WI38 (cell line): ENCODE results near the gene THUMPD3.

Experiments used
- H3K4me3 ChIP-seq: 2 replicates; pipeline ENCODE4 v1.5.1; 2011; ENCODE audit warnings: low read depth, mild to moderate bottlenecking, control low read depth, low read length
- TF ChIP-seq, protein P1 (sequence below): IDR thresholded peaks from 2 replicates; pipeline ENCODE4 v1.5.1; 2012; ENCODE audit warnings: low read depth, mild to moderate bottlenecking, control low read depth, low read length

Gene THUMPD3

GRCh38 chr3:9385187-9386077 lies 22.6 kb downstream of the THUMPD3 start:
- no peak overlapping the region for H3K4me3 ChIP-seq
- TF ChIP-seq, protein P1, sequence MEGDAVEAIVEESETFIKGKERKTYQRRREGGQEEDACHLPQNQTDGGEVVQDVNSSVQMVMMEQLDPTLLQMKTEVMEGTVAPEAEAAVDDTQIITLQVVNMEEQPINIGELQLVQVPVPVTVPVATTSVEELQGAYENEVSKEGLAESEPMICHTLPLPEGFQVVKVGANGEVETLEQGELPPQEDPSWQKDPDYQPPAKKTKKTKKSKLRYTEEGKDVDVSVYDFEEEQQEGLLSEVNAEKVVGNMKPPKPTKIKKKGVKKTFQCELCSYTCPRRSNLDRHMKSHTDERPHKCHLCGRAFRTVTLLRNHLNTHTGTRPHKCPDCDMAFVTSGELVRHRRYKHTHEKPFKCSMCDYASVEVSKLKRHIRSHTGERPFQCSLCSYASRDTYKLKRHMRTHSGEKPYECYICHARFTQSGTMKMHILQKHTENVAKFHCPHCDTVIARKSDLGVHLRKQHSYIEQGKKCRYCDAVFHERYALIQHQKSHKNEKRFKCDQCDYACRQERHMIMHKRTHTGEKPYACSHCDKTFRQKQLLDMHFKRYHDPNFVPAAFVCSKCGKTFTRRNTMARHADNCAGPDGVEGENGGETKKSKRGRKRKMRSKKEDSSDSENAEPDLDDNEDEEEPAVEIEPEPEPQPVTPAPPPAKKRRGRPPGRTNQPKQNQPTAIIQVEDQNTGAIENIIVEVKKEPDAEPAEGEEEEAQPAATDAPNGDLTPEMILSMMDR, result no peak

DNA sequence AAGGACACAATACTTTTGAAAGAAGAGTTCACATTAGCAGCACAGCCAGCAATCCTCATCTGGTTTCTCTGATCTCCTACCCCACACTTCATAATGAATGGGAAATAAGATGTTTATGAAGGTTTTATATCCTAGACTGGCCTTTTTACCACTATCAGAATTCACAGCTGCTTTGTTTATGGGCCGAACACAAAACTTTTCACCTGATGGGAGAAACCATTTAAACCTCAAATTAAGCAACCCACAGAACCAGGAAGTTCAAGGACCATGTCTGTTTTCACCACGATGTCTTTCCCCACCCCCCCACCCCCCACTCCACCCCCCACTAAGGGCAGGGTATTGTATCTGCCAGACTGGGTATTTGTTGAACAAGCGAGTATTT lies 23.2 kb downstream of the THUMPD3 start:
- TF ChIP-seq, protein P1, result no peak
- no peak overlapping the region for H3K4me3 ChIP-seq

DNA sequence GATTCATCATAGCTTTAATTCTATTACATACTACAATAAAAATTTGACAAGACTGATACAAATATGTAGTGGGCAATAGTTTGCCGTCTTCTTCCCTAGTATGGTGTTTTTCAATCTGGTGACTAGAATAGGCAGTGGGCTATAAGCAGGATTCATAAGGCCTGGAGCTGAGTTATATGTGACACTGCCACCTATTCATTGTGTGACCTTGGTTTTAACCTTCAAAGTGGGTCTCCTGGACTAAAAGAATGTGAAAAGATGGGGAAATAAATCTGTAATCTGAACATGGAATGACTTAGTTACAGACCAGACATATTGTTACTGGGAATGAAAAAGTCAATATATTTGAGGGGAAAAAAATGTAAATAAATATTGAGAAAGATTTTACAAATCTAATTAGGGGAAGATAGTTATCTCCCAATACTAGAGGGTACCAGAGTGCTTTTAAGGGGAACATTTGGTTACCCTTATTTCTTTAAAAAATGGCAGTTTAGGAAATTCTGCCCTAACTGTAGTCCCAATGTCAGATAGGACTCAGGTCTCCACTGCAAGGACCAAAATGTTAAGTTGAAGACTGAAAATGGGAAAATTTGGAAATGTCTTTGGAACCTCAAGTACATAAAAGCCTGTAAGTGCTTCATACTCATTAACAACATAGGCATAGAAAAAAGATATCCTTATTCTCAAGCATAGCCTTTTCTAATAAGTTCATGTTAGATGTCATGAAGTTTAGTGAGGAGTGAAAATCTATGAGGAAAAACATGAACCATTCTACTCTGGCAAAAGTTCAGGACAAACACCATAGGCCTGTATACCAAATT lies 23.9 kb downstream of the THUMPD3 start:
- TF ChIP-seq, protein P1, result no peak
- H3K4me3 ChIP-seq, result no peak overlapping the region

- H3K4me3 ChIP-seq, result no peak overlapping the region
- TF ChIP-seq, protein P1, result no peak
Measured at GRCh38 chr3:9387322-9387655, 24.4 kb downstream of the THUMPD3 start.

GRCh38 chr3:9388142-9388541 lies 25.3 kb downstream of the THUMPD3 start:
- no peak overlapping the region for H3K4me3 ChIP-seq
- TF ChIP-seq, protein P1, result no peak

GRCh38 chr3:9388562-9389272 lies 25.9 kb downstream of the THUMPD3 start:
- H3K4me3 ChIP-seq, result no peak overlapping the region
- TF ChIP-seq, protein P1, result no peak
